NT2/D1 (cell line): ENCODE measurements around the gene TMEM207.

Source experiments
- YY1 ChIP-seq: IDR thresholded peaks from 2 replicates; pipeline ENCODE4 v1.6.1; 2011; ENCODE audit not compliant: insufficient read length, insufficient read depth
- ZNF274 ChIP-seq: IDR thresholded peaks from 2 replicates; pipeline ENCODE4 v1.6.1; 2011; ENCODE audit warnings: mild to moderate bottlenecking, low read depth, low read length

- no peak for TF ChIP-seq YY1
- no peak for TF ChIP-seq ZNF274
These were observed 5.0 kb downstream of the TMEM207 start for GRCh38 chr3:190444576-190445145.
